ENCODE data around the gene LRCH2. TPM values are rescaled to one million over a fixed set of nuclear protein-coding genes. Genes with fewer than 3 reads are reported as not detected.

The LRCH2 gene
- total and polyA plus RNA-seq, 2 experiments from 2014 or later, result 5.7 to 26.2 TPM

- WGBS (ENCODE audit: low lambda C conversion rate, missing lambda C conversion rate), result 29% methylated on average over 3 of the region's 3 CpGs
- peak overlapping the region; percentile 2 for H2AFZ ChIP-seq
- DNase-seq (ENCODE audit: low spot score), result no peak
- peaks cover 4% of the 10 kb centered on the region for H3K4me1 ChIP-seq (ENCODE audit: insufficient read depth)
- no peaks in the 10 kb centered on the region for H3K9me3 ChIP-seq (ENCODE audit: low read depth)
- peak overlapping the region; percentile 74 for H3K4me2 ChIP-seq
- no peaks in the 10 kb centered on the region for H3K27me3 ChIP-seq
- H3K36me3 ChIP-seq (replicated peaks; ENCODE audit: insufficient read depth, low read depth), result no peaks in the 10 kb centered on the region
- H3K9me2 ChIP-seq (replicated peaks; ENCODE audit: insufficient read depth), result no peaks in the 10 kb centered on the region
- no peaks in the 10 kb centered on the region for H4K20me1 ChIP-seq (ENCODE audit: insufficient read depth, poor library complexity, severe bottlenecking)
- H3K27ac ChIP-seq, result peak overlapping the region; percentile 49
- H3K4me3 ChIP-seq, result peak overlapping the region; percentile 18
- peaks cover 35% of the 10 kb centered on the region for H3K79me2 ChIP-seq
- TF ChIP-seq EZH2phosphoT487 (IDR thresholded peaks at IDR 0.05; ENCODE audit: low read depth, severe bottlenecking, unreplicated experiment) (no peak), EZH2 (IDR thresholded peaks at IDR 0.05; ENCODE audit: borderline replicate concordance) (no peak), CTCF (IDR thresholded peaks at IDR 0.05; ENCODE audit: poor library complexity) (no peak)
These were observed 565 bp upstream of the LRCH2 start for GRCh38 chrX:115234461-115234860.

- H2AFZ ChIP-seq, result peak overlapping the region; percentile 2
- H4K20me1 ChIP-seq (ENCODE audit: insufficient read depth, poor library complexity, severe bottlenecking), result no peaks in the 10 kb centered on the region
- H3K4me2 ChIP-seq, result peak overlapping the region; percentile 74
- DNase-seq (ENCODE audit: low spot score), result no peak
- H3K9me3 ChIP-seq (ENCODE audit: low read depth), result no peaks in the 10 kb centered on the region
- peaks cover 50% of the 10 kb centered on the region for H3K79me2 ChIP-seq
- TF ChIP-seq EZH2phosphoT487 (IDR thresholded peaks at IDR 0.05; ENCODE audit: low read depth, severe bottlenecking, unreplicated experiment), result no peak
- TF ChIP-seq EZH2 (IDR thresholded peaks at IDR 0.05; ENCODE audit: borderline replicate concordance), result no peak
- no peak for TF ChIP-seq CTCF (IDR thresholded peaks at IDR 0.05; ENCODE audit: poor library complexity)
- peak overlapping the region; percentile 18 for H3K4me3 ChIP-seq
- peaks cover 4% of the 10 kb centered on the region for H3K4me1 ChIP-seq (ENCODE audit: insufficient read depth)
- H3K27ac ChIP-seq, result peak overlapping the region; percentile 79
- no peaks in the 10 kb centered on the region for H3K27me3 ChIP-seq
- no peaks in the 10 kb centered on the region for H3K36me3 ChIP-seq (replicated peaks; ENCODE audit: insufficient read depth, low read depth)
- WGBS (ENCODE audit: low lambda C conversion rate, missing lambda C conversion rate), result 4% methylated on average over 6 of the region's 6 CpGs
- H3K9me2 ChIP-seq (replicated peaks; ENCODE audit: insufficient read depth), result no peaks in the 10 kb centered on the region
These were observed 881 bp downstream of the LRCH2 start for GRCh38 chrX:115232933-115233496.

DNA sequence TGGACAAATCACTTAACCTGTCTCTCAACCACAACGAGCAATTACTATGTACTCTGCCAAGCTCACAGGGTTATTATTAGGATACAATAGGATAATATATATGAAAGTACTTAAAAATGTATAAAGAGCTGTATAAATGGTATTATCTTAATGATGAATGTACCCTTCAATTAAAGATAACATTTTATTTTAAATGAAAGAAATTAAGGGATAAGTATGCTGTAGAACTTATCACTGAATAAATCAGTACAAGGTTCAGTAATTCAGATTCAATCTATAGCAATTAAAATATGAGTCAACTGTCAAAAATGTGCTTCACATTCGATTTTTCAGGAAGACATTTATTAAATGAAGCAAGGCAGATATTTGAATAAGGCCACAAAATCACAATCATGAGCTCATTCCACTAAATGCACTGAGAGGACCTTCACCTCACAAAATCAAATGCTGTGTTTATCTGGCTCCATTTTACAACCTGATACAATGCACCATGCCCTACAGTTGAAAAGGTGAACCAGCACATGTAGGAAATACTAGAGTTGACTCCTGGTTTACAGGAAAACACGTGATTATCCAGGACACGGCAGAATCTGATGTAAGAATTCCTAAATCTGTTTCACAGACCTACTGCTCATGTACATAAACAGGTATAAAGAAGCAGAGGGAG, 4.4 kb downstream of the LRCH2 start:
- TF ChIP-seq CTCF (IDR thresholded peaks at IDR 0.05; ENCODE audit: poor library complexity), result no peak
- TF ChIP-seq EZH2phosphoT487 (IDR thresholded peaks at IDR 0.05; ENCODE audit: low read depth, severe bottlenecking, unreplicated experiment), result no peak
- no peak for TF ChIP-seq EZH2 (IDR thresholded peaks at IDR 0.05; ENCODE audit: borderline replicate concordance)
- Histone ChIP-seq H3K36me3 (replicated peaks; ENCODE audit: insufficient read depth, low read depth) (no peaks in the 10 kb centered on the region), H2AFZ (no peak overlapping the region), H3K27me3 (no peaks in the 10 kb centered on the region), H3K27ac (no peak overlapping the region), H3K4me3 (no peak overlapping the region), H3K79me2 (peaks cover 83% of the 10 kb centered on the region), H3K4me1 (ENCODE audit: insufficient read depth) (peaks cover 8% of the 10 kb centered on the region), H4K20me1 (ENCODE audit: insufficient read depth, poor library complexity, severe bottlenecking) (peaks cover 3% of the 10 kb centered on the region), H3K9me3 (ENCODE audit: low read depth) (no peaks in the 10 kb centered on the region), H3K9me2 (replicated peaks; ENCODE audit: insufficient read depth) (no peaks in the 10 kb centered on the region), H3K4me2 (peak overlapping the region; percentile 74)
- peak; percentile 38 for DNase-seq (ENCODE audit: low spot score)
- WGBS (ENCODE audit: low lambda C conversion rate, missing lambda C conversion rate), result 35% methylated on average over 4 of the region's 4 CpGs
